Measurements from ENCODE around the gene TMEM170A.

Gene TMEM170A

DNA sequence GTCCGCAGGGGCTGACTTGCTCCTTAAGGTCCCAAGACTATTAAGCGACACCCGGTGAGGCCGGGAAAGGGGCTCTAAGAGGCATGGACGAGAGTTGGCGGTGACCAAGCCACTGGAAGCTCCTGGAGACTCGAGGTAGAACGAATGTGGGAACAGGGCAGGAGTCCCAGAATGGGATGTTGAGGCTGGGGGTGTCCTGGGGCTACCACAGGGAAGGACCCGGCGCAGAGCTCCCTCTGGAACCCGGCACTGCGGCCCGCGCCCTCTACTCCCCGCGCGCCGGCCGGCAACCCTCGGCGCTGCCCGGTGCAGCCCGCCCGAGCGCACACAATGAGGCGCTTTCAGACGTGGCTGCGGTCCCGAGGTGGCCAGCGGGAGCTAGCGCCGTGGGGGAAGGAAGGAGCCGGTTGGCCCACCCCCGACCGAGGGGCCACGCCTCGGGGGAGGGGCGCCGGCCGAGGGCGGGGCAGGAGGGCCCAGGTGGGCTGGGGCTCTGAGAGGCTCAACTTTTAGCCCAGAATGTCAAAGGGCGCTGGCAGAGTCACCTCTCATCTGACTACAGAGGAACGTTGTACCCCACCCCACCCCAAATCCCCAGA is 30.7 kb upstream of the TMEM170A start, which contains the start of gene CHST6:
CHST6 (minus strand) TSS at position 366 of the 599 bp plus-strand sequence. CDS start 15,613 bp downstream, outside the sequence.
- TF ChIP-seq POU2F2 (IDR thresholded peaks at IDR 0.05; ENCODE audit: low read depth, low read length) (no peak), PAX5 (IDR thresholded peaks at IDR 0.05; ENCODE audit: insufficient read depth, low read length, severe bottlenecking) (no peak), SPI1 (IDR thresholded peaks at IDR 0.05; ENCODE audit: low read depth, low read length) (no peak), POLR2AphosphoS5 (IDR thresholded peaks at IDR 0.05; ENCODE audit: low read depth, low read length) (no peak), POLR2A (IDR thresholded peaks at IDR 0.05; ENCODE audit: low read depth, low read length) (no peak), TAF1 (IDR thresholded peaks at IDR 0.05; ENCODE audit: low read depth, low read length) (no peak)
- FAIRE-seq (no peak), DNase-seq (ENCODE audit: insufficient read length, low spot score) (peak; percentile 67)

DNA sequence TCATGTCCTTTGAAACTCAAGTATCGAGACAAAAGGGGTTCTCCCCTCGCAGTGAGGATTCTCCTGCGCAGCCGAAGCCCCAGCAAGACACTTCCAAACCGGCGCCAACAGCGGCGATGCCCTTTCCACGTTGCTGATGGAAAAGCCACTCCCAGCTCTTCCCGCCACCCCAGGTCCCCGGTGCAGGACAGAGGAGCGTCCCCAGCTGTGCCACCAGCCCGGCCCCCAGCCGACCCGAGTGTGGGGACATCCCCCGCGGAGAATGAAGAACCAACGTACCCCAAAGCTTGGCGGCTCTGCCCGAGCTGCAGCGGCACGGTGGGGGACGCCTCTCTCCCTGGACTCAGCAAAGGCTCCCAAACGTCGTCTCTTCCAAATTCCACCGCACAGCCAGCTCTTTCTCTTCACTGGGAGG is 30.2 kb upstream of the TMEM170A start:
- TF ChIP-seq POLR2A (IDR thresholded peaks at IDR 0.05; ENCODE audit: low read depth, low read length) (no peak), POLR2AphosphoS5 (IDR thresholded peaks at IDR 0.05; ENCODE audit: low read depth, low read length) (no peak), SPI1 (IDR thresholded peaks at IDR 0.05; ENCODE audit: low read depth, low read length) (no peak), PAX5 (IDR thresholded peaks at IDR 0.05; ENCODE audit: insufficient read depth, low read length, severe bottlenecking) (no peak), POU2F2 (IDR thresholded peaks at IDR 0.05; ENCODE audit: low read depth, low read length) (no peak)
- DNase-seq (ENCODE audit: insufficient read length, low spot score) (no peak), FAIRE-seq (no peak)

DNA sequence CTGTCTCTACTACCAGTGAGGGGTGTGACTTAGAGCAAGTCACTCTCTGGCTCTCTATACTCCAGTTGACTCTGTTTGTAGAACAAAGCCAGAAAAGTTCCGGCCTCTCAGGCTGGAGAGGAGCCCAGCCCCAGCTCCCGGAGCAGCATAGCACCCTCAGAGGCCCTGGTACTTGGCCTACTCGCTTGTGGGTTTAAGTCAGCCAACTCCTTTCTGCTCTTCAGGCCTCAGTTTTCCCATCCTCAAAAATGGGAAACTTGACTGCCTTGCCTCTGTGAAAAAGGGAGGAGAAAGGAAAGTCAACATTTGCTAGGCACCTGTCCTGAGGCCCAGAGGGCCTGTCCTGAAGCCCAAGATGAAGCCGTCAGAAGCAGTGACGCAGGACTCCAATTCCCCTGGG is 29.7 kb upstream of the TMEM170A start:
- DNase-seq (ENCODE audit: insufficient read length, low spot score) (no peak), FAIRE-seq (no peak)
- no peak for TF ChIP-seq TAF1 (IDR thresholded peaks at IDR 0.05; ENCODE audit: low read depth, low read length)
- no peak for TF ChIP-seq POLR2AphosphoS5 (IDR thresholded peaks at IDR 0.05; ENCODE audit: low read depth, low read length)
- no peak for TF ChIP-seq POU2F2 (IDR thresholded peaks at IDR 0.05; ENCODE audit: low read depth, low read length)
- TF ChIP-seq POLR2A (IDR thresholded peaks at IDR 0.05; ENCODE audit: low read depth, low read length) = no peak
- TF ChIP-seq PAX5 (IDR thresholded peaks at IDR 0.05; ENCODE audit: insufficient read depth, low read length, severe bottlenecking) = no peak
- no peak for TF ChIP-seq SPI1 (IDR thresholded peaks at IDR 0.05; ENCODE audit: low read depth, low read length)

DNA sequence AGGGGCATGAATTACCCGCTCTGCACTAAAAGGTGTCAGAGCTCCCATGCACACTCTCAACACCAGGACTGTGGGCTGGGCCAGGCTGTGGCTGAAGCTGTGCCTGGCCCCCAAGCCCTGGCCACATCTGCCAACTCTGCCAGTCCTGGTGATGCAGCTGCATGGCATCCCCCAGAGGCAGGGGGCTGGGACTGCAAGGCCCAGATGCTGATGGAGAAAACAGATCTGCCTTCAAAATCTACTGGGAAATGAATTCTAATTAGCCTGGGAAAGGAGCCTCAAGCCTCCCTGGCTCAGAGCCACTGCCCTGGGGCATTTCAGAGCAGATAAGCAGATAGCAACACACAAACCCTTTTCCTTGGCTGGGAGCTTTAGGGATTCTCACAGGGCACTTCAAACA is 27.4 kb upstream of the TMEM170A start:
- no peak for TF ChIP-seq SPI1 (IDR thresholded peaks at IDR 0.05; ENCODE audit: low read depth, low read length)
- TF ChIP-seq PAX5 (IDR thresholded peaks at IDR 0.05; ENCODE audit: insufficient read depth, low read length, severe bottlenecking) = no peak
- no peak for TF ChIP-seq POLR2AphosphoS5 (IDR thresholded peaks at IDR 0.05; ENCODE audit: low read depth, low read length)
- no peak for TF ChIP-seq POU2F2 (IDR thresholded peaks at IDR 0.05; ENCODE audit: low read depth, low read length)
- no peak for FAIRE-seq
- DNase-seq (ENCODE audit: insufficient read length, low spot score) = no peak

DNA sequence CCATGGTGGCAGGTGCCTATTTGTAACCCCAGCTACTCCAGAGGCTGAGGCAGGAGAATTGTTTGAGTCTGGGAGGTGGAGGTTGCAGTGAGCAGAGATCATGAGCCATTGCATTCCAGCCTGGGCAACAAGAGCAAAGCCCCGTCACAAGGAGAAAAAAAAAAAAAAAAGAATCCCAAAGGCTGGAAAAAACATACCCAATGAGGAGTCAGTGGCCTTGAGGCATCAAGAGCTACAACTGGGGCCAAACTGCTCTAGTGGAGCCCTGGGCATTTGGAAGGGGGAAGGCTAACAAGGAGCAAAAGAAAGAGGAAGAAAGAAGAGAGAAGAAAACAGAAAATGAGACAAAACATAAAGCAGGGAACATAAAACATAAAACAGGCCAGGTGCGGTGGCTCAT is 23.8 kb upstream of the TMEM170A start:
- no peak for DNase-seq (ENCODE audit: insufficient read length, low spot score)
- no peak for TF ChIP-seq POLR2AphosphoS5 (IDR thresholded peaks at IDR 0.05; ENCODE audit: low read depth, low read length)
- TF ChIP-seq SPI1 (IDR thresholded peaks at IDR 0.05; ENCODE audit: low read depth, low read length) = no peak
- TF ChIP-seq POLR2A (IDR thresholded peaks at IDR 0.05; ENCODE audit: low read depth, low read length) = no peak
- TF ChIP-seq PAX5 (IDR thresholded peaks at IDR 0.05; ENCODE audit: insufficient read depth, low read length, severe bottlenecking) = no peak
- no peak for FAIRE-seq

DNA sequence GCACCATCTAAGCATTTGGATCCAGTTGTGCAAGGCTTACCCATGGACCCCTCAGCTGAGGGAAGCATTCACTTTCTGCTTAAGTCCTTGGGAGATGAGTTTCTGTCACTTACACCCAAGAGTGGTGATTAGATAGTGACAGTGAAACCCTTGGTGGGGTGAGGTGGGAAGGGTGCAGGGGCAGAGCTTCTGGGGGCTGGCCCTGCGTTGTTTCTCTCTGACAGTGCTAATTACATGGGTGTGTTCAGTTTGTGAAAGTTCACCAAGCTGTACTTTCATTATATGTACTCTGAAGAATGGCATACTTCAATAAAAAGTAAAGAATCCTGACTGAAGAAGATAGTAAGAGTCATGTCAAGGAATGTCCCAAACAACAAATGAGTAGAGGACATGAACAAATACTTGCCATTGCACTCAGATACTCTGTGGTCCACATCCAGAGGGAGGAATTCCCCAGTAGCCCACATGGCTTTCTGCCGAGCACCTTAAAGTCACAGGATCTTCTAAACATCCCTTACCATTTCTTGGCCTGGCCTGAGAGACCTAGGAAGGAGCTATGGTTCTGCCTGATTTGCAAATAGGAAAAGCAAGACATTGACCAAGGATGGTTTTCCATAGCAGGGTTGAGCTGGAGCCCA is 22.3 kb upstream of the TMEM170A start:
- FAIRE-seq (peak; percentile 13), DNase-seq (ENCODE audit: insufficient read length, low spot score) (no peak)
- peak; percentile 42; the same call in 1 of the 2 replicates for TF ChIP-seq POU2F2 (IDR thresholded peaks at IDR 0.05; ENCODE audit: low read depth, low read length)
- TF ChIP-seq POLR2A (IDR thresholded peaks at IDR 0.05; ENCODE audit: low read depth, low read length) = peak; percentile 40; the same call in 1 of the 2 replicates
- no peak for TF ChIP-seq POLR2AphosphoS5 (IDR thresholded peaks at IDR 0.05; ENCODE audit: low read depth, low read length)

DNA sequence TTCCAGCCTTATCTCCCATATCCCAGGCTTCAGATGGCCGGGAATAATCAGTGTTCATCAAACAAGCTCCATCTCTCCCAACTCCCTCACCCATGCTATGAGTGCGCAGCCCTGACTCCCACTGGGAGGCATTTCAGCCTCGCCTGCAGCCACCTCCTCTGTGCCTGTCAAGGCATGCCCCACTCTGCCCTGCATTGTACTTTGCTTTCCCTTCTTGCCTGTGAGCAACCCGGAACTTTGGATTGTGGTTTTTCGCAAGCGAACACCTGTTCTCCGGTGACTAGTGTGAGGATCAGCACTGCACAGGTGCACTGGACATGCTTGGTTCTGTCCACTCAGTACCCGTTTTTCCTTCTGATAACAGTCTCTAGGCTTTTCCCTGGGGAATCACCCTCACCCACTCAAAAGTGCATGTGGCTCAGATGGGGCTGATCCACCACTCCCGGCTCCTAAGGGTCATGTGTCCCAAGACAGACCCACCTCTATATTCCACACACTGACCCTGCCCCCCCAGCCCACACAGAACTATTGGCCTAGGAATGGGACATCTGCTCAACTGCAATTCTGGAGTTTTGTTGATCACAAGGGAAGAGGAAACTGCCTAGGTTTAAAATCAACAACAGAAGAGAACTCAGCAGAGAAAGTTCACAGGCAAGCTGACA is 21.7 kb upstream of the TMEM170A start:
- DNase-seq (ENCODE audit: insufficient read length, low spot score) (no peak), FAIRE-seq (no peak)
- TF ChIP-seq POU2F2 (IDR thresholded peaks at IDR 0.05; ENCODE audit: low read depth, low read length) = no peak
- no peak for TF ChIP-seq POLR2AphosphoS5 (IDR thresholded peaks at IDR 0.05; ENCODE audit: low read depth, low read length)
- TF ChIP-seq PAX5 (IDR thresholded peaks at IDR 0.05; ENCODE audit: insufficient read depth, low read length, severe bottlenecking) = no peak
- TF ChIP-seq TAF1 (IDR thresholded peaks at IDR 0.05; ENCODE audit: low read depth, low read length) = no peak
- TF ChIP-seq POLR2A (IDR thresholded peaks at IDR 0.05; ENCODE audit: low read depth, low read length) = no peak
- TF ChIP-seq SPI1 (IDR thresholded peaks at IDR 0.05; ENCODE audit: low read depth, low read length) = no peak

DNA sequence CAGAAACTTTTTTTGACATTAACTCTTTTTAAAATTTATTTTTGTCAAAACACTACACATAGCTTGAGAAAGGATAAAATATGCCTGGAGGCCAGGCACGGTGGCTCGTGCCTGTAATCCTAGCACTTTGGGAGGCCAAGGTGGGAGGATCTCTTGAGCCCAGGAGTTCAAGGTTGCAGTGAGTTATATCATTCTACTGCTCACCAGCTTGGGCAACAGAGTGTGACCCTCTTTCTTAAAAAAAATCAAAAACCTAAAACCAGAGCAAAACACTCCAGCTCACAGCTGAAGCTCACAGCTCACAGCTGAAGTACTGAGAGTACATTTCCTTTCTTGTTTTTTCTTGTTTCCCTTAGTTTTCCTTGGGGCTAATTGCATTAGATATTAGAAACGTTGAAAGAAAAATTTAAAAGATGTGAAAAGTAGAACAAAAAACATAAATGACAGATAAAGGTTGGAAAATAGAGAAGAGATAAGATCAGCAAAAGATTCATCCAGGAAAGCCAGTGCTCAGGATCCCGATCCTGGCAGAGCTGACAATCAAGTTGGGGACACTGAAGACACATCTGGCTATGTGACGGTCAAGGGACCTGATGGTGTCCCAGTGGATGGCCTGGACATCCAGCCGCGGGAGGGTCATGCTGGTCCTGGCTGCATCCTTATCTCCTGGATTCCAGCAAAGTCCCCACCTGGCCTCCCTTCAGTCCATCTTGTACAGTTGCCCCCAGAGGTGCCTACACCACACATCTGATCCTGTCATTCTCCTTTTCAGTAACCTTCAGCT is 20.9 kb upstream of the TMEM170A start:
- no peak for TF ChIP-seq POU2F2 (IDR thresholded peaks at IDR 0.05; ENCODE audit: low read depth, low read length)
- TF ChIP-seq PAX5 (IDR thresholded peaks at IDR 0.05; ENCODE audit: insufficient read depth, low read length, severe bottlenecking) = peak; percentile 83
- FAIRE-seq (no peak), DNase-seq (ENCODE audit: insufficient read length, low spot score) (no peak)

DNA sequence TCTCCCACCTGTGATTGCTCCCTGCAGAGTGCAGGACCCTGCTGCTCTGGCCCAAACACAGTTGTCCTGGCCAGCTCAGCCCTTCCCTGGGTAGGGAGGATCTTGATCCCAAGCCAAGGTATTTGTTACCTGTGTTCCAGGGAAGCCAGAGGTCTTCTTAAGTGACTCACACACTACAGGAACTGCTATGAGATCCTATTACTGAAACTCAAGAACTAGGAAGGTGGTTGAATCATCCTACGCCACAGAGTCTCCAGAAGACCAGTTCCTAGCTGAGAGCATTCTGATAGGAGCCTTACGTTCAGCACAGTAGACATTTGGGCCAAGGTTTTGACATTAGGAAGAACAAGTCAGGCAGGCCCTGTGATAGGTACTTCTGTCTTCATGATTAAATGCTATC is 18.7 kb upstream of the TMEM170A start:
- TF ChIP-seq POLR2A (IDR thresholded peaks at IDR 0.05; ENCODE audit: low read depth, low read length) = no peak
- TF ChIP-seq POU2F2 (IDR thresholded peaks at IDR 0.05; ENCODE audit: low read depth, low read length) = no peak
- TF ChIP-seq TAF1 (IDR thresholded peaks at IDR 0.05; ENCODE audit: low read depth, low read length) = no peak
- no peak for TF ChIP-seq POLR2AphosphoS5 (IDR thresholded peaks at IDR 0.05; ENCODE audit: low read depth, low read length)
- no peak for TF ChIP-seq SPI1 (IDR thresholded peaks at IDR 0.05; ENCODE audit: low read depth, low read length)
- TF ChIP-seq PAX5 (IDR thresholded peaks at IDR 0.05; ENCODE audit: insufficient read depth, low read length, severe bottlenecking) = no peak
- DNase-seq (ENCODE audit: insufficient read length, low spot score) (no peak), FAIRE-seq (no peak)

Measured in GM12891 (cell line).